ENCODE results near the gene KIF1A. TPM values are rescaled to one million over a fixed set of nuclear protein-coding genes. Genes with fewer than 3 reads are reported as not detected.

The KIF1A gene
- polyA plus RNA-seq, 1 donor (not counting 4 experiments of a cell fraction or from before 2014, with no cell fraction given) = not detected

DNA sequence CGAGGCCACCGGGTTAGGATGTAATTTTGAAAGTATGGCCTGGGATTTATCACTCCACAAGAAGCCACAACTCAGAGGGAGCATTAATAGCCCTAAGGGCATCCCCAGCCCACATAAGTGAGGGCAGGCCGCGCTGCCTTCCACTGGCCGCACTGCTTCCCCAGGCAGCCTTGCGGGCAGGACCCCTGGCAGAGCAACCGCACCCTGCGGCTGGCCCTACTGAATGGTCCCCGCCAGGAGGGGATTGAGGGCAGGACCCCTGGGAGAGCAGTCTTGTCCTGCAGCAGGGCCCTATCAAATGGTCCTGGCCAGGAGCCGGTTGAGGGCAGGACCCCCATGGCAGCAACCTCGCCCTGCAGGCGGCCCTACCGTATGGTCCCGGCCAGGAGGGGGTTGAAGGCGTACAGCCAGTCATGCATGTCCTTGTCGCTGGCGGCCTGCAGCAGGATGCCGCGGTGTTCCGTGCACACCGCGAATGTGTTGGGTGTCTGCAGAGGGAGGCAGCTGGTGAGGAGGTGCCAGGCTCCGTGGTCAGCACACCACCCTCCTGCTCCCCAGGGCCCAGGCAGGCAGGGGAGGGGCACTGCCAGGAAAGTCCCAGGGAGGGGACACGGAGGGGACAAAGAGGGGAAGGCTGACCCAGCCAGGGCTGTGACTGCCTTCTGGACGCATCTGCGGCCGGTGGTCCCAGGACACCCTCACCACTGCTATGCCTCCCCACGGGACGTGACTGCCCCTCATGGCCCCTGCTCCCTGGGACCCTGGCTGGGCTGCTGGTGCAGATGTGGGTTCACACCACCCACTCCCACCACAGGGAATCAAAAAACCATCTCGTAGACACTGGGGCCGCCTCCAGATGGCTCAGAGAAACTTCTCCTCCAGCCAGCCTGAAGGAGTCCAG is 102.1 kb downstream of the KIF1A start:
- H3K27me3 ChIP-seq (ENCODE audit: control insufficient read depth, extremely low read depth, insufficient read depth, low read length) = peaks cover 17% of the 10 kb centered on the region
- no peak overlapping the region for H3K27ac ChIP-seq (ENCODE audit: control insufficient read depth, insufficient read depth, low read length)
- dilution Hi-C loops (cut with MboI; ENCODE audit: extremely low pct_ligation_motif_present, low sequenced_read_pairs) = no loop called here

DNA sequence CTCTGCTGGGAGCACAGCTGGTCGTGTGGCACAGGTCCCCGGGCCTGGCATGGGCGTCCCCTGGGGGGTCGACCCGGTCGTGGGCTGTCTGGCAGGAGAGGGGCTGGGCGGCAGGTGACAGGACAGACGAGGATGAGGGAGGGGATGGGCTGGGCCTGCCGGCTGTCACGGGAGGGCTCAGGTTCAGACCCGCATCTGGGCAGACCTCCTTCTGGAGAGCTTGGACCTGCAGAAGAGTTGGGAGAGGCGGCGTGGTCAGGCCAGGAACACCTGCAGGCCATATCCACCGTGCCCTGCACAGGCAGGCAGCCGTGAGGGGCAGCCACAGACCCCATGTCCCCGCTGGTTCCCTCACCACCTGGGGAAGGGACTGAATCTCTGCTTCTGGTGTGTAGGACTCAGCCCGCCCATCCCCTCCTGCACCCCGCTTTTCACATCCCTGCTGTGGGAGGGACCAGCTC is 102.8 kb downstream of the KIF1A start:
- H3K9me1 ChIP-seq (ENCODE audit: control insufficient read depth, extremely low read depth, insufficient read depth, low read length) = no peaks in the 10 kb centered on the region
- dilution Hi-C loops (cut with MboI; ENCODE audit: extremely low pct_ligation_motif_present, low sequenced_read_pairs) = no loop called here
- no peaks in the 10 kb centered on the region for H3K9me3 ChIP-seq (ENCODE audit: control insufficient read depth, low read depth, low read length)
- H3K4me2 ChIP-seq (ENCODE audit: control insufficient read depth, extremely low read depth, insufficient read depth, low read depth, low read length) = no peak overlapping the region
- no peak for DNase-seq (ENCODE audit: low read depth, low spot score)
- H3K27me3 ChIP-seq (ENCODE audit: control insufficient read depth, extremely low read depth, insufficient read depth, low read length) = peaks cover 17% of the 10 kb centered on the region
- H3K4me3 ChIP-seq (ENCODE audit: control insufficient read depth in 2 of 3, extremely low read depth in 1 of 3, insufficient read depth in 2 of 3, low read depth in 1 of 3, low read length in 3 of 3) = no peak overlapping the region
- no peaks in the 10 kb centered on the region for H3K79me2 ChIP-seq (ENCODE audit: control insufficient read depth, insufficient read depth, low read length)
- no peak overlapping the region for H3K27ac ChIP-seq (ENCODE audit: control insufficient read depth, insufficient read depth, low read length)
- H4K20me1 ChIP-seq (ENCODE audit: control insufficient read depth, extremely low read depth, insufficient read depth, low read length) = no peaks in the 10 kb centered on the region
- no peaks in the 10 kb centered on the region for H3K4me1 ChIP-seq (ENCODE audit: control insufficient read depth, extremely low read depth, insufficient read depth, low read length)
- no peaks in the 10 kb centered on the region for H3K36me3 ChIP-seq (ENCODE audit: control insufficient read depth in 2 of 2, extremely low read depth in 1 of 2, insufficient read depth in 2 of 2, low read length in 2 of 2)
- TF ChIP-seq EZH2 (IDR thresholded peaks at IDR 0.05; ENCODE audit: low read length) = no peak
- TF ChIP-seq, protein P1, sequence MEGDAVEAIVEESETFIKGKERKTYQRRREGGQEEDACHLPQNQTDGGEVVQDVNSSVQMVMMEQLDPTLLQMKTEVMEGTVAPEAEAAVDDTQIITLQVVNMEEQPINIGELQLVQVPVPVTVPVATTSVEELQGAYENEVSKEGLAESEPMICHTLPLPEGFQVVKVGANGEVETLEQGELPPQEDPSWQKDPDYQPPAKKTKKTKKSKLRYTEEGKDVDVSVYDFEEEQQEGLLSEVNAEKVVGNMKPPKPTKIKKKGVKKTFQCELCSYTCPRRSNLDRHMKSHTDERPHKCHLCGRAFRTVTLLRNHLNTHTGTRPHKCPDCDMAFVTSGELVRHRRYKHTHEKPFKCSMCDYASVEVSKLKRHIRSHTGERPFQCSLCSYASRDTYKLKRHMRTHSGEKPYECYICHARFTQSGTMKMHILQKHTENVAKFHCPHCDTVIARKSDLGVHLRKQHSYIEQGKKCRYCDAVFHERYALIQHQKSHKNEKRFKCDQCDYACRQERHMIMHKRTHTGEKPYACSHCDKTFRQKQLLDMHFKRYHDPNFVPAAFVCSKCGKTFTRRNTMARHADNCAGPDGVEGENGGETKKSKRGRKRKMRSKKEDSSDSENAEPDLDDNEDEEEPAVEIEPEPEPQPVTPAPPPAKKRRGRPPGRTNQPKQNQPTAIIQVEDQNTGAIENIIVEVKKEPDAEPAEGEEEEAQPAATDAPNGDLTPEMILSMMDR (optimal IDR thresholded peaks at IDR 0.05 in 1 of 3, IDR thresholded peaks at IDR 0.05 in 1 of 3, conservative IDR thresholded peaks at IDR 0.05 in 1 of 3; ENCODE audit: extremely low read depth in 1 of 3, insufficient read depth in 2 of 3, low read length in 3 of 3) = no peak
- FAIRE-seq = no peak
- no peak overlapping the region for H3K9ac ChIP-seq (ENCODE audit: control insufficient read depth, extremely low read depth, insufficient read depth, low read length)
- H2AFZ ChIP-seq (ENCODE audit: control insufficient read depth, low read length) = no peak overlapping the region

More for the DNA sequence above, 102.1 kb downstream of the KIF1A start:
- Histone ChIP-seq H4K20me1 (ENCODE audit: control insufficient read depth, extremely low read depth, insufficient read depth, low read length) (no peaks in the 10 kb centered on the region), H3K4me3 (ENCODE audit: control insufficient read depth in 2 of 3, extremely low read depth in 1 of 3, insufficient read depth in 2 of 3, low read depth in 1 of 3, low read length in 3 of 3) (no peak overlapping the region), H3K4me2 (ENCODE audit: control insufficient read depth, extremely low read depth, insufficient read depth, low read depth, low read length) (no peak overlapping the region), H3K4me1 (ENCODE audit: control insufficient read depth, extremely low read depth, insufficient read depth, low read length) (no peaks in the 10 kb centered on the region), H3K36me3 (ENCODE audit: control insufficient read depth in 2 of 2, extremely low read depth in 1 of 2, insufficient read depth in 2 of 2, low read length in 2 of 2) (no peaks in the 10 kb centered on the region), H3K9me1 (ENCODE audit: control insufficient read depth, extremely low read depth, insufficient read depth, low read length) (no peaks in the 10 kb centered on the region), H3K9ac (ENCODE audit: control insufficient read depth, extremely low read depth, insufficient read depth, low read length) (no peak overlapping the region), H2AFZ (ENCODE audit: control insufficient read depth, low read length) (no peak overlapping the region), H3K9me3 (ENCODE audit: control insufficient read depth, low read depth, low read length) (no peaks in the 10 kb centered on the region), H3K79me2 (ENCODE audit: control insufficient read depth, insufficient read depth, low read length) (no peaks in the 10 kb centered on the region)
- TF ChIP-seq EZH2 (IDR thresholded peaks at IDR 0.05; ENCODE audit: low read length) = no peak
- TF ChIP-seq, protein P1 (optimal IDR thresholded peaks at IDR 0.05 in 1 of 3, IDR thresholded peaks at IDR 0.05 in 1 of 3, conservative IDR thresholded peaks at IDR 0.05 in 1 of 3; ENCODE audit: extremely low read depth in 1 of 3, insufficient read depth in 2 of 3, low read length in 3 of 3) = no peak
- DNase-seq (ENCODE audit: low read depth, low spot score) = no peak
- FAIRE-seq = no peak
